Stimulated activated CD4-positive, alpha-beta T cell treated with anti-CD3 and anti-CD28 coated beads, Interleukin-1b, Interleukin-23, amount 100 ng/mL, for 4 hours (primary cell): Measurements from ENCODE around the gene ARHGDIB.

ENCODE experiments used
- DNase-seq, 2 donors: peaks; one replicate each; pipeline ENCODE4 v3.0.0-alpha.2; 2020; ENCODE audit warnings: low read depth in 2 of 2

The ARHGDIB gene

DNA sequence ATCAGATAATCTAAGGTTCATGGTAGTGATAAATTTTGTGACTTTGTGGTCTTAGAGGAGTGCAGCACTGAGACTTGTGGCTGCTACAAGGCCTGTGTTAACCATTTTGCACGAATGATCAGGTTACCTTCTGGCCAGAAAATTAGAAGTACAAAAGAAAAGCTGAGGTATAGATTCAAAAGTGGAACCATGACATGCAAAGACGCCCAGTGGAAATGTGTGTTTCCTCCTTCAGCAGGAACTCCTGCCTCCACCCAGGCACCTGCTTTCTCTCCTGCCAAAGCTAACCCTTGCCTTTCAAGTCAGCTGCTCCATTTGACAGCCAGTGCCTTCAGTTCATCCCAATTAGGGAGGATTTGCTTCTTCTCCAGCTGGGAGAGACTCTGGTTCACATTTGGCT, 21.6 kb upstream of the ARHGDIB start:
- DNase-seq: no peak

DNA sequence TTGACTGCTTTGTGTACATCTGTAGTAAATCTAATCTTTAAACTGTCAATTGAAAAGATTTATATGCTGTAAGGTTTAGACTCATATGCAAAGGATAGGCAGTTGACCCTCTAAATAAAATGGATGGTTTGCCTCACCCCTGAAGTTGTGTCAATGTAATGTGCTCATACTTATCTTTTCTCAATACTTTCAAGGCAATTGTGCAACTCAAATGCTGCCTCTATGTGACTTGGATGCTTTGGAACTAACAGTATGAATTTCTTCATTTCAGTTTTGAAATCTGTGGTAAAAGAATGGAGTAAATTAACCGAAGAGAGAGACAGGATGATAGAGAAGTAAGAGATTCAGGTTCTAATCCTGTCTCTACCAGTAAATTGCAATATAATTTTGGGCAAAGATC, 21.2 kb upstream of the ARHGDIB start:
- no peak for DNase-seq

DNA sequence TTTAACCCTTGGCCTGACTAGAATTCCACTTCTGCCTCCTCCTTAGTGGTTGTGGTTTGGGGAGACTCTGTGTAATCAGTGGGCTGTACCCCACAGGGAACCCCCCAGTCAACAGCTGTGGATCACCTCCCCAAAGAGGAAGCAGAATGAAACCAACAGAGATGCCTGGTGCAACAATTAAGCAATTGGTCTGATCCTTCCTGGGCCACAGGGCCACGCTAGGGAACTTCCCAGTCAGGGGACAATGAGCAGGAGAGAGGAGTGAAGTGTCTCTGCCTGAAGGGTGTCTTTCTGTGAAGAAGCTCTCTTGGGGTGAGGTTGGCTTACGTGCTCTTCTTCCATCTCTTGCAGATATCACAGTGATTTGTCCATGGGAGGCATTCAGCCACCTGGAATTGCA, 19.6 kb upstream of the ARHGDIB start:
- no peak for DNase-seq

DNA sequence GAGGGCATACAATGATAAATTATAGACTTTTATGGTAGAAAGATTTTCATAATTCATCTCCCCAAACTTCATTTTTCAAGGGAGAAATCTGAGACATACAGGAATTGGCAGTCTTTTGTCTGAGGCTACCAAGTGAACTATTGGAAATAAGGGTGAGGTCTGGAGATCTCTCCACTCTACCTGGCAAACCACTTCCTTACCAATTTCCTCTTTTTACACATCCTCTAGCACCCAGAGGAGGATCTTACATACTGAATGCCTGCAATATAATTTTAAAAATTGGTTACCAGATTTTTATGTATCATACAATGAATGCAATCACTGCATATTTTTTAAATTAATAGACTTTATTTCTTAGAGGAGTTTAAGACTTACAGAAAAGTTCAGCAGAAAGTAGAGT, 18.1 kb upstream of the ARHGDIB start:
- DNase-seq: no peak

DNA sequence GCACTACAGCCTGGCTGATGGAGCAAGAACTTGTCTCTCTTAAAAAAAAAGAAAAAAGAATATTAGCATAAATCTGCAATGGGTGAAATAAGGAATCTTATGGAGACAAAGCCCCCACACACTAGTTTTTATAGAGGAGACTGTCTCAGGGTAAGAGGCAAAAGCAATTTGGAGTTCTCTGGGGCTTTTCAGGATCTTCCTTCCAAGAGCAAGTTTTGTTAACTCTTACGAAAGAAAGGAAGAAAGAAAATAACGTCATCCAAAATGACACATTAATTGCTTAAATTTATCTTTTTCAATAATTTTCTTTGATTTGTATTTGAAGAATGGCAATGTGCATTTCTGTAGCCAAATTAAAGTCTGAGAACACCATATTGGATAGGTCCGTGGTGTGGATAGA, 15.3 kb upstream of the ARHGDIB start:
- no peak for DNase-seq

DNA sequence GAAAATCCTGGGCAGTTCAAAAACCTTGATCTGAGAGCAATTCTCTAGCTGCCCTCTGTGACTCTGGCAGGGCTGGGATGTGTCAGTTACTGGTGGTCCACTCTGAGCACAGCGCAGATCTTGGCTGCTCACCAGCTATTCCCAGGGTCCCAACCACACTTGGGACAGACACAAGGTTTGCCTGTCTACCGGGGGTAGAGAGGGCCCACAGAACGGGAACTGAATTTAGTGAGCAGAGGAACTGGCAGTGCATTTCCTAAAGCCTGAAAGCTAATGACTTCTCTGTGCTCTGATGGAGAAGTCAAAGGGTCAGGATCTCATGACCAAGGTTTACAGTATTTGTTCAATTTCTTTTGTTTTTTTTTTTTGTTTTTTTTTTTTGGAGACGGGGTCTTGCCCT, 14.1 kb upstream of the ARHGDIB start:
- no peak for DNase-seq

DNA sequence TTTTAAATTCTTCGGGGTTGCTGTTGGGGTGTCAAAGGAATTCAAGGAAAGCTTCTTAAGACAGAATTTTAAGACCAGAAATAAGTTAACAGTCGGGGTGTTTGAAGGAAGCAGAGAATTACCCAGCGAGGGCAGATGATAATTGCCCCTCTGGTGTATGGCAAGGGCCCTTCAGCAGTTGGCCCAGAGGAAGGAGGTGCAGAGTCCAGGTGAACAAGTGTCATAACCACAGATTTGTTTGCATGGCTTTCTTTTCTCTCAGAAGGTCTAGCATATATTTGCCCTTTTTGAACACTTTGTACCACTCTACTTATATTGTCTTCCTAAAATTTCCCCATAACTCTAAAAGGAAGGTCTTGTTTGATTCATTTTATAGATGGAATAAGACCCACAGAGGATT, 13.2 kb upstream of the ARHGDIB start:
- no peak for DNase-seq

DNA sequence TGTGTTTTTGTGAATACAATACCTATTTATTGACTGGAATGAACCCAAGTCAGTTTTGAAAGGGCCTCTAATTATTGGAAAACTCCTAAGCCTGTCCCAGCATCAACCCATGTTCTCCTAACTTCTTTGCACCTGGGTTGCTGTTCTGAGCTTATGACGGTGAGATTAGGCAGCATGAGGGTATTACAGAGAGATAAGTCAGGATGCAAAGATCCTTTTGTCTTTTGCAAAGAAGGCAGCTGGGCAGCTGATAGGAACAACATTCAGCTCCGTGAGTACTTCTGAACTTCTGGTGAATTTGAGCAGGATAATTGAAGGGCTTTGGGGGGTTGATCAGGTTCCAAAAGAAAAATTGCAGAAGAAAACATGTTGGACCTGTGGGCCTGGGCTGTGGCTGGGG, 11.4 kb upstream of the ARHGDIB start, which contains the start of gene PDE6H:
Gene PDE6H (plus strand): TSS at position 227 of the 400 bp plus-strand sequence. CDS start 4,971 bp downstream, outside the sequence.
- DNase-seq: no peak

DNA sequence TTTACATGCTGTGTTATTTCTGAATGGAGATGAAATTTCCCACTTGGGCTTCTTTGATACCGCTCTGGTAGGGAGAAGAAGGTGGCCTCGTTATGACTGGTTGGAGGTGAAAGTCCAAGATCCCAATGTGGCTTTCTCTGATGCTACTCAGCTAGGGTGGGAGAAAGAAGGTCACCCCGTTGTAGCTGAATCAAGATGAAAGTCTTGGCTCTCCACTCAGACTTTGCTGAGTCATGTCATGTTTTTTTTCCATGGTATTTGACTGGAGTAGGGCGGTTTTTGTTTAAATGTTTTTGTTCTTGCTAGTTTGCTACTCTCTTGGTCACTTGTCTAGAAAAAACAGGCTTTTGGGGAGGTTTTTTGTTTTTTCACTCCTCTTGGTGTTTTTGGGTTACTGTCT, 9.1 kb upstream of the ARHGDIB start:
- DNase-seq: no peak

DNA sequence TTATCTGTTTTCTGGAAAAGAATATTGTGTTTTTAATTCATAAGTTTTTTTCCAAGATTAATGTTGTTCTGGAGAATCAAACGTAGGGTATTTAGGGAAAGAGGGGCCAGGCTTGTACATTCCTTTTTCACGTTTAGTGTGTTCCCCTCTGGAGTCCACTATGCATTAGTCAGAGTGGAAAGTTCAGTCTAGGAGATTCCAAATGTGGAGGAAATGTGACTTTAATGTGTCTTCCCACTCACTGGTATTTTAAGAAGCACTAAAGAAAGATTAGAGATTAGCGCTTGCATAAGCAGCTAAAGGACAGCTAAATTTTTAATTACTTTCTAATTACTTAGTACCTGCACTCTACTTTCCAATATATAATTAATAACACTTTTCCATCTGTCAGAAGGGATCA, 7.1 kb upstream of the ARHGDIB start:
- no peak for DNase-seq

DNA sequence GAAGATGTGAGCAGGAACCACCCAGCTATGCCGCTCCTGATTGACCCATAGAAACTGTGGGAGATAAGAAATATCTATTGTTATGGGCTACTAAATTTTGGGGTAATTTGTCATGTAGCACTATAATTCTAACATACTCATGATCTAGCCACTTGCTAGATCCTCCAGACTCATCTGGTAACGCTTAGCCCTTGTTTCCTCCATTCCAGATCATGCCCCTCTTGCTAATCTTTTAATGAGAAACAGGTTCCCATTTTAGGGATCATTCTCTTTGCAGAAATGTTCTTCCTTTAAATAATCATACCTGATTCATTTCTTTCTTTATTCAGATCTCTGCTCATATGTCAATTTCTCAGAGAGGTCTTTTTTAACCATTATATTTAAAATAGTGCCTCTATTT, 3.8 kb upstream of the ARHGDIB start:
- DNase-seq: no peak

DNA sequence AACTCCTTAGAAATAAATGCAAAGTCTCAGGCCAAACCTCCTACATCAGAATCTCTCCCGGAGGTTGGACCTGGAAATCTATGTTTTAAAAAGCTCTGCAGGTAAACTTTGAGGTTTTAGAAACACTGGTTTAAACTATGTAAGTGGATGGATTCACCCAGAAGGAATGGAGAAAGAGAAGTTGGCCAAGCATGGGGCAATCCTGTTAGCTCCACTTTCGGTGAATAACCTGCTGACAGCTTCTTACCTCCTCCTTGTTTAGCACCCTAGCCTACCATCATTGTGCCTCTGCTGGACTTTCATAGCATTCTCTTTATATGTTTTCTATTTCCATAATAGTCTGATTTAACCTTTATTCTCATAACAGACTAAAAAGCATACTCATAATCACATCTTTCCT, 3.0 kb upstream of the ARHGDIB start:
- no peak for DNase-seq

DNA sequence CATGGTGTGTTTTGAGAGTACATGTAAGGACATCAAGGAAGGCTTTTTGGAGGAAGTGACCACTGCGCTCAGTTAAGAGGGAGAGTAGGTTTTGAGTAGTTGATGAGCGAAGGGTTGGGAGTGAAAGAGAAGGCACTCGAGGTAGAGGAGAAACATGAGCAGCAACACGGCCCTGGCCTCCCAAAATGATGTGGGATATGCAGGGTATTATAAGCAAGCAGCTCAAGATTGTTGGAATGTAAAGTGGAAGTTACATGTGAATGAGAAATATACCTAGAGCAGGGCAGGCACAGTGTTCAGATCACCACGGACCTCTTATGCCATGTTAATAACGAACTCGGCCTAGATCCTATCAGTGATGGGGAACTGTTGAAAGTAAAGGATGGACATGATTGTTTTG, 2.1 kb upstream of the ARHGDIB start:
- no peak for DNase-seq

DNA sequence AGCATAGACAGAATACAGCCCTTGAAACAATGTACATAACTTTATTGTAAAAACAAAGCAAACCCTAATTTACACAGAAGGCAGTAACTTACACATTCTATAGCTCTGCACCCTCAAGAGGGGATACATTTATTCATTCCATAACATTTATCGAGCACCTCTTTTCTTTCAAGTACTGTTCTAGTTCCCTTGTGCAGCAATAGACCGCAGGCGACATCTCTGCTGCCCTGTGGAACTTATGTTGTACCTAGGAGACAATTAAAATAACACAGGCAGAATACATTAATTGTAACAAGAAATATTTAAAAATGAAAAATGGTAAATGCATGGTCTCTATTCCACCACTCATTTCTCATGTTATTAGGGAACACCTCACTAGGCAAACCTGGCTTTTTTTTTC, 1.4 kb upstream of the ARHGDIB start:
- DNase-seq: no peak

DNA sequence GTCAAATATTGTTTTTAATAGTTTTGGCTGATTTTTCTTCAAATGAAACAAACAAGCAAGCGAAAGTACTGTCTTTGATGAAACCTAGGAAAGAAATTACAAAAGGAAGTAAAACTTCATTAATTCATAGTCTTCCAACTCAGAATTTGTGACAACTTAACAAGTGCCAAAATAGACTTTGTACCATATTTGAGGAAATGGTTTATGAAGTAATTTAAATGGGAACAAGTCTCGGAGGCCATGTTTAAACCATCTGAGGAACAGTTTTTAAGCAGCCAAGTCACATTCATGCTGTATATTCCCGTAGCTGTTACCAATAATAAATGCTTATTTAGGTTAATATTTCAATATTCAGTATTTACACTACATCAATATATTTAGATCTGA, 745 bp upstream of the ARHGDIB start:
- no peak for DNase-seq

DNA sequence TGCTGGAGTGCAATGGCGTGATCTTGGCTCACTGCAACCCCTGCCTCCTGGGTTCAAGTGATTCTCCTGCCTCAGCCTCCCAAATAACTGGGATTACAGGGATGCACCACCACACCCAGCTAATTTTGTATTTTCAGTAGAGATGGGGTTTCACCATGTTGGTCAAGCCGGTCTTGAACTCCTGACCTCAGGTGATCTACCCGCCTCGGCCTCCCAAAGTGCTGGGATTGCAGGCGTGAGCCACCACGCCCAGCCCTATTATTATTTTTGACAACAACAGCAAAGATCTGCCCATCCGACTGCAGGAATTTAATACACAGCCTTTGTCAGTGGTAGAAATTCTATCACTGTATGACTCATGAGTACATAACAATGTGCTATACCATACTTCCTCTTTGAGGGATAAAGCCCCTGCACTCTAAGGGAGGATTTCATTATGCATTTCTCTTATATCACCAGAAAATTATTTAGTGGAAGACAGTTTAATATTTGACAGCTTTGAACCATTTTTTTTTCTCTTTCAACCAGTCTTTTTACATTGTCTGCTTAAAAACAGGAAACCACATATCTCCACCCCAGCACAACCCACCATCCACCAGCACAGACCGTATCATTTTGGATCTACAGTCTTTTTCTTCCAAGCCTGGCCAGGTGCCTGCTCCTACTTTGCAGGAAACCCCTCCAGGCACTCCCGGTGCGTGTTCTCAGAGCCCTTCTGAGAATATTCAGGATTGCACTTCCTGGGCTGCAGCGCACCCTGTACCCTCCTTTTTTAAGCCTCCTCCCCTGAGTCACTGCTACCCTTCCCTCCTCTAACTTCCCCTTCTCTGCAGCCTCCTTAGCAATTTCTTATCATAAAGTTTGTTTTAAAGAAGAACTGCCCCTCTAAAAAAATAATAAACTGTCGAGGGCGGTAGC, 594 bp downstream of the ARHGDIB start:
- no peak for DNase-seq

DNA sequence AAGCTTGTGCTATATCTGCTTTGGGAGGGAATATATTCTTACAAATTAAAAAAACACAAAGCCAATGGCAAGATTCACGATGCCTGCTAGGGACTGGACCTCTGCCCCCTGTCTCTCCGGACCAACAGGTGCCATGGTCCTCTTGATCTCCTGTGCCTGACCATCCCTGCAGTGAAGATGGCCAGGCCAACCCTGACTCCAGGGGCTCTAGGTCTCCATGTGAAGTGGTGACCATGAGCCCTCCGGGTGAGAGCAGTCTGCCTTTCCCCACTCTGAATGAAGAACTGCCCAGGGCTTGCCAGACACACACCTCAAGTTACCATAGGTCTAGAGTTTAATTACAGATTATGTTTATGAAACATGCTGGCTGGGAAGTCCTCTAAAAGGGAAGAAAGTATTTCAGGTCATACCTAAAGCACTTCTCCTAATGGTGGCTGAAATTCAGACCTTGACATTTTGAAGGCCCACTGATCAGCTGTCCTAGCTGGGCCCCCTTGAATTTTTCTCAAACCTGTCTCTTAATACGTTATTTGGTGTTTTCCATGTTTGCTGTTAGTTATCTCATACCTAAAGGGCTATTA, 1.4 kb downstream of the ARHGDIB start:
- DNase-seq: no peak

DNA sequence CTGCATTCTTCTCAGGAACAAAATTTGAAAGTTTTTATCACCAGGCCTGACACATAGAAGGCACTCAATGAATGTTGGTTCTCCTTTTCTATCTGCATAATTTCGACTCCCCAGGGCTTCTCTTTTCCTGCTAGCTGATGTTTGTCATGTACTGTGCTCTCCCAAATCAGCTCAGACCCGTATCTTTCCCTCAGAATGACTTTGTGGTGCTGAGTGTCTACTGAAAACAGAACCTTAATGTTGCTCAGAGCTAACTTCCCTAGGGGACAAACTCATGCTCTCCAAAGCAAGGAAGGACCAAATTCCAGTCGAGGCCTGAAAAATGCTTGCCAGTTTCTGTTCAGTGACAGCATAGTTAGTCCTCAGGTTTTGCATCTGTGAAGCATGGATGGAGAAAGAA, 1.9 kb downstream of the ARHGDIB start:
- DNase-seq: no peak

DNA sequence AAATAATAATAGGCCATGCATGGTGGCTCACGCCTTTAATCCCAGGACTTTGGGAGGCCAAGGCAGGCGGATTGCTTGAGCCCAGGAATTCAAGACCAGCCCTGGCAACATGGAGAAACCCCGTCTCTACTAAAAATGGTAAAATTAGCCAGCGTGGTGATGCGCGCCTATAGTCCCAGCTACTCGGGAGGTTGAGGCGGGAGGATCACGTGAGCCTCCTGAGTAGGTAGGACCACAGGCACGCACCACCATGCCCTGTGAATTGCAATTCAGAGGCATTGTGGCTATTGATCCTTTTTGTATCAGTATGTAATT, 2.3 kb downstream of the ARHGDIB start:
- DNase-seq: no peak

DNA sequence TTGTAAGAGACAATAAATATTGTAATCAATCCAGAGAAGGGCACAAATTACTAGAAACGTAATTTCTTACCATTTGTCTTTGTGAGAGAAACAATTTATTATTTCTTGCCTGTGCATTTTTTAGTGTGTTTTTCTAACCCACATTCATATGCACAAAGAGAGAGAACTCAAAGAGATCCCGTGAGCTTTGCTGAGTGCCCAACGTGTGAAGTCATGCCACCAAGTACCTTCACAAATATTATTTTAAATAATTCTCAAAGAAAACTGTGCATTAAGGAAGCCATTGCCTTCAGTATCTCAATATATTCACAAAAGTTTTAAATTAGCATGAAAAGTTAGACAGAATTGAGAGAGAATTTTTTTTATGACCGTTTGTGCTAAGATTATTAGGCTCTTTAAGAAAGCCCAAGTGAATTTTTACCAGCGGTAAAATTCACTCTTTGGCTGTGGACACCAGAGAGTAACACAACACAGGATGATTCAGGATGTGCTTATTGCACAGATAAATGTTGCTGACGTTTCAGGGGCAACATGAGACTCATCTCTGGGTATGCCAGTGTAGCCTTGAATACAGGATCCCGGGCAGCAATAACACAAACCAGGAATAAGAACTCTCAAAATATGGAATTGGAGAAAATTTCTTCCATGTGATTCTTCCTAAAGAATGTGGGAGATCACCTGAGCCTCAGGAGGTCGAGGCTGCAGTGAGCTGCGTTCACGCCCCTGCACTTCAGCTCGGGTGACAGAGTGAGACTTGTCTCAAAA, 2.9 kb downstream of the ARHGDIB start:
- DNase-seq: no peak

DNA sequence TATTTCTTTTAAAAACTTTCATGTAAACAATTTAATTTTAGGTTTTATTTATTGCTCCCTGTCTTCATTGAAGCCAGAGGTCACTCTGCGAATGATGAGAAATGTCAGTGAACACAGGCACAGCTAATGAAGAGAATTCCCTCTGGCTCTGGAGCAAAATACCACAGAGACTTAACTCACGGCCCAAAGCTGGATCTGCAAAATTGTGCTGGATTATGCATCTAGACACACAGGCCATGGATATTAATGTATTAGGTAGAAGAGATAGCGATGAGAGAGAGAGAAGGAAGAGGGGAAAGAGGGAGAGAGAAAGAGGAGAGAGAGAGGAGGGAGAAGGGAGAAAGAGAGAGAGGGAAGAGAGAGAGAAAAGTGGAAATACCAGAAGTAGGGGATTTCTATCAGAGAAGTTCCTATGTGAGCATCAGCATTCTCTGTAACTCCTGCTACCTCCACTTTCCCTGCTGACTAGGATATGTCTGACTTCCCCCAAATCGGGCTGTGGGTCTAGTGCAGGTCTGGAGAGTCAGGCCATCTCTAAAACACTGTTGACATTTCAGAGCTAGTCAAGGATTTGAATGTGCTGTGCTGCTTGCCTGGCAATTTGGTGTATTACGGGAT, 3.7 kb downstream of the ARHGDIB start:
- no peak for DNase-seq

DNA sequence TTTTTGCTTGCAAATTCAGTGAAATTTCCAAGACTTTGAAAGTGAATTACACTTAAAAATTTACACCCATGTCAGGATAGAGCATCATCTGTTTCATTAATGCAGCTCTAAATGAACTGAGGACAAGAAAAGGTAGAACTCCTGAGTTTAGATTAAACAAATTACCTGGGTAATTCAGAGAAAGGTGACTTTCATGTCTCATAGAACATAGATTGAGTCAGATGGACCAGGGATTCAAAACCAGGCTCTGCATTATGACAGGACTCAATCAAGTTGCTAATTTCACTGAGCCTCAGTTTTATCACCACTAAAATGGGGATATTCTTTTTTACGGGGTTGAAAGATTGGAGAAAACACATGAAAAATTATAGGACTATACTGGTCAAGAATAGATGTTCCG, 4.5 kb downstream of the ARHGDIB start:
- no peak for DNase-seq
